ENCODE measurements around the gene DRG2.

Gene DRG2

DNA sequence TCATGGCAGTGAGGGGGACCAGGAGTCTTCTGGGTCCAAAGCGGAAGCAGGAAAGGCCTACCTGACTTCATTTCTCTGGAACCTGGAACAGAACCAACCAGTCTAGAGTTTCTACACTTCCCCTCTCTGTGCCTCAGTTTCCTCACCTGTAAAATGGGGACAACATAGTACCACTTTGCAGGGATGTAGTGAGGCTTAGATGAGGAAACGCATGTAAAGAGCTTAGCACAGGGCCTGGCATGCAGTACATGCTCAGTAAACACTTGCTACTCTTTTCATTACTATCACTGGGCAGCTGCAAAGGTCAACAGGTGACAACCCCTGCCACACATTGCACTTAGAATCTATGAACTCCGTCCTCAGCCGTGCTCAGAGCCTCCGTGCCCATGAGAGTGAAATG lies 45.0 kb downstream of the DRG2 start:
- Histone ChIP-seq H3K4me1 (no peaks in the 10 kb centered on the region), H2AFZ (no peak overlapping the region), H3K4me3 (ENCODE audit: low read depth, low read length) (no peak overlapping the region), H3K4me2 (ENCODE audit: low read length) (no peak overlapping the region), H3K9me3 (ENCODE audit: control insufficient read depth, low read length) (no peaks in the 10 kb centered on the region), H3K79me2 (no peaks in the 10 kb centered on the region), H3K27me3 (ENCODE audit: control insufficient read depth, insufficient read depth, low read length) (no peaks in the 10 kb centered on the region), H3K36me3 (ENCODE audit: control insufficient read depth, insufficient read depth, low read length) (no peaks in the 10 kb centered on the region), H3K9ac (no peak overlapping the region), H3K27ac (no peak overlapping the region)
- TF ChIP-seq, protein P1, sequence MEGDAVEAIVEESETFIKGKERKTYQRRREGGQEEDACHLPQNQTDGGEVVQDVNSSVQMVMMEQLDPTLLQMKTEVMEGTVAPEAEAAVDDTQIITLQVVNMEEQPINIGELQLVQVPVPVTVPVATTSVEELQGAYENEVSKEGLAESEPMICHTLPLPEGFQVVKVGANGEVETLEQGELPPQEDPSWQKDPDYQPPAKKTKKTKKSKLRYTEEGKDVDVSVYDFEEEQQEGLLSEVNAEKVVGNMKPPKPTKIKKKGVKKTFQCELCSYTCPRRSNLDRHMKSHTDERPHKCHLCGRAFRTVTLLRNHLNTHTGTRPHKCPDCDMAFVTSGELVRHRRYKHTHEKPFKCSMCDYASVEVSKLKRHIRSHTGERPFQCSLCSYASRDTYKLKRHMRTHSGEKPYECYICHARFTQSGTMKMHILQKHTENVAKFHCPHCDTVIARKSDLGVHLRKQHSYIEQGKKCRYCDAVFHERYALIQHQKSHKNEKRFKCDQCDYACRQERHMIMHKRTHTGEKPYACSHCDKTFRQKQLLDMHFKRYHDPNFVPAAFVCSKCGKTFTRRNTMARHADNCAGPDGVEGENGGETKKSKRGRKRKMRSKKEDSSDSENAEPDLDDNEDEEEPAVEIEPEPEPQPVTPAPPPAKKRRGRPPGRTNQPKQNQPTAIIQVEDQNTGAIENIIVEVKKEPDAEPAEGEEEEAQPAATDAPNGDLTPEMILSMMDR (IDR thresholded peaks at IDR 0.05): no peak

DNA sequence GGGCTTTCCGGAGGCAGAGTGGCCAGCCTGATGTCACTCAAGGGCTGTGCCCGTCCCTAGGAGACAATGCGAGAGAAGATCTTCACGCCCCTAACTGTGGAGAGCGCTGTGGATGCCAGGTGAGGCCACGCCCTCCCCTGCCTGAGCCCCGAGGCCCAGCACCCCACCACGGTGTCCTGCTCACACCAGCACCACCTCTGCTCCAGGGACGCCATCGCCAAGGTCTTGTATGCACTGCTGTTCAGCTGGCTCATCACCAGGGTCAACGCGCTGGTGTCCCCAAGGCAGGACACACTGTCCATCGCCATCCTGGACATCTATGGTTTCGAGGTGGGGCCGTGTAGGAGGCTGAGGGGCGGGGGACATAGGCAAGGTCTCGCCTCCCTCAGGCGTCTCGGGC lies 48.6 kb downstream of the DRG2 start:
- H3K79me2 ChIP-seq: no peaks in the 10 kb centered on the region
- H3K4me2 ChIP-seq (ENCODE audit: low read length): no peak overlapping the region
- H2AFZ ChIP-seq: no peak overlapping the region
- no peak overlapping the region for H3K4me3 ChIP-seq (ENCODE audit: low read depth, low read length)
- TF ChIP-seq, protein P1 (IDR thresholded peaks at IDR 0.05): no peak
- no peaks in the 10 kb centered on the region for H3K27me3 ChIP-seq (ENCODE audit: control insufficient read depth, insufficient read depth, low read length)
- no peaks in the 10 kb centered on the region for H3K4me1 ChIP-seq
- no peak overlapping the region for H3K27ac ChIP-seq
- H3K36me3 ChIP-seq (ENCODE audit: control insufficient read depth, insufficient read depth, low read length): no peaks in the 10 kb centered on the region
- no peaks in the 10 kb centered on the region for H3K9me3 ChIP-seq (ENCODE audit: control insufficient read depth, low read length)
- no peak overlapping the region for H3K9ac ChIP-seq

DNA sequence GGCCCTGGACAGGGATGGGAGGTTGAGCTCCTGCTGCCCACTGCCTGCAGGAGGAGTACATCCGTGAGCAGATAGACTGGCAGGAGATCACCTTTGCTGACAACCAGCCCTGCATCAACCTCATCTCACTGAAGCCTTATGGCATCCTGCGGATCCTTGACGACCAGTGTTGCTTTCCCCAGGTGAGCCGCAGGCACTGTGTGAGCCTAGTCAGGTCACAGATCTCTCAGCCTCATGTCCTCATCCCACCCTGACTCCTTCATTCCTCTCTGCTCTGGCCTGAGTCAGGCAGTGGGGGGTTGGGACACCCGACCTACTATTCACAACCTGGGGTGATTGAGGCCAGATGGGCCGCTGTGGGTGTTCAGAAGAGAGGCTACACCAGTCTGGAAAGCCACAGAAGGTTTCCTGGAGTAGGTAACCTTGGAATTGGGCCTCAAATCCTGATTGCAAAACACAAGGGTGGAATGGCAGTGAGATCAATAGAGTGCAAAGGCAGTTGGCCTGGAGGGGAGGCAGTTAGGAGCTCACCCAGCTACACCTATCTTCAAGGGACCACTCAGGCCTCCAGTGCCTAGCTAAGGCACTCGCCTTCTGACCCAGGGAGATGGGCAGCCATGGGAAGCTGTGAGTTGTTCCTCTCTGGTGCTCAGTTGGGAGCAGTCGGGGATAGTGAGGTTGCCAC lies 50.5 kb downstream of the DRG2 start:
- Histone ChIP-seq H3K27ac (no peak overlapping the region), H3K27me3 (ENCODE audit: control insufficient read depth, insufficient read depth, low read length) (no peaks in the 10 kb centered on the region), H3K4me2 (ENCODE audit: low read length) (no peak overlapping the region), H3K36me3 (ENCODE audit: control insufficient read depth, insufficient read depth, low read length) (no peaks in the 10 kb centered on the region), H3K4me1 (no peaks in the 10 kb centered on the region), H3K9me3 (ENCODE audit: control insufficient read depth, low read length) (no peaks in the 10 kb centered on the region), H3K9ac (no peak overlapping the region), H3K79me2 (no peaks in the 10 kb centered on the region), H3K4me3 (ENCODE audit: low read depth, low read length) (no peak overlapping the region), H2AFZ (no peak overlapping the region)
- TF ChIP-seq, protein P1 (IDR thresholded peaks at IDR 0.05): no peak

DNA sequence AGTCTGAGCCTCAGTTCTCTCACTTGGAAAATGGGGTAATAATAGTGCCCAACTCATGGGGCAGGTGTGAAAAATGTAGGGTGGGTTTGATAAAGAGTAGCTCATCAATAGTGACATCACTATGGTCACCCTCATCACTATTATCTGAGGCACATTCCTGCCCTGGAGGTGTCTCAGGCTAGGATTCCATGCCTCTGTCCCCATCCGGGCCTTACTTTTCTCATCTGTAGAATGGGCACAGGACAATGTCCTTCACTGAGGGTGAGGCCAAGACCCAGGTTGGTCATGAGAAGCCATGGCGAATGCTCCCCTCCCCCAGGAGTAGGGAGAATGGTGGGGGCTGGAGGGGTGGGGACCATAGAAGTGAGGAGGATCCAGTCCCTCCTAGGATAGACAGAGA lies 51.3 kb downstream of the DRG2 start:
- Histone ChIP-seq H3K36me3 (ENCODE audit: control insufficient read depth, insufficient read depth, low read length) (no peaks in the 10 kb centered on the region), H3K9ac (no peak overlapping the region), H3K27ac (no peak overlapping the region), H3K4me1 (no peaks in the 10 kb centered on the region), H2AFZ (no peak overlapping the region), H3K4me3 (ENCODE audit: low read depth, low read length) (no peak overlapping the region), H3K9me3 (ENCODE audit: control insufficient read depth, low read length) (no peaks in the 10 kb centered on the region), H3K79me2 (no peaks in the 10 kb centered on the region), H3K4me2 (ENCODE audit: low read length) (no peak overlapping the region), H3K27me3 (ENCODE audit: control insufficient read depth, insufficient read depth, low read length) (no peaks in the 10 kb centered on the region)
- TF ChIP-seq, protein P1 (IDR thresholded peaks at IDR 0.05): no peak

DNA sequence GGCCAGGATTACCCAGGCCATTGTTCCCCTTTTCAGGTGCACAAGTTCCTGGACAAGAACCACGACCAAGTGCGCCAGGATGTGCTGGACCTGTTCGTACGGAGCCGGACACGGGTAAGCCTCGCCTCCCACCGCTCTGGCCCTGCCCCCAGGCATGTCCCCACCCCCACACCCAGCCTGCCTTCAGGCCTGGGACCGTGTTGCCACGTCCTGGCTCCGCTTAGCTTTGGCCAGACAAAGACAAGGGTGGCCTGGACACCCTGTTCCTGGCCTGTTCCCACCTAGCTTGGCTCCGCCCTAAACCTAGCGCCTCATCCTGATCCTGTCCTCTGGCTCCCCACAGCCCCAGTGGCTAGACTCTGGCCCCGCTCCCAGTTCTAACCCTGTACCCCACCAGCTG lies 51.8 kb downstream of the DRG2 start:
- H3K36me3 ChIP-seq (ENCODE audit: control insufficient read depth, insufficient read depth, low read length): no peaks in the 10 kb centered on the region
- no peak overlapping the region for H3K9ac ChIP-seq
- H3K27me3 ChIP-seq (ENCODE audit: control insufficient read depth, insufficient read depth, low read length): no peaks in the 10 kb centered on the region
- H3K9me3 ChIP-seq (ENCODE audit: control insufficient read depth, low read length): no peaks in the 10 kb centered on the region
- no peak overlapping the region for H3K4me2 ChIP-seq (ENCODE audit: low read length)
- TF ChIP-seq, protein P1 (IDR thresholded peaks at IDR 0.05): no peak
- no peak overlapping the region for H3K4me3 ChIP-seq (ENCODE audit: low read depth, low read length)
- H3K4me1 ChIP-seq: no peaks in the 10 kb centered on the region
- H3K27ac ChIP-seq: no peak overlapping the region
- H3K79me2 ChIP-seq: no peaks in the 10 kb centered on the region
- no peak overlapping the region for H2AFZ ChIP-seq

Data from parathyroid adenoma (tissue), 2 donors.